HuH-7.5 (cell line): ENCODE measurements around the gene TMCO6.
"Not testable (repeated sequence)": the region's sequence is repeated elsewhere in the genome, so short reads cannot be mapped to it uniquely, and the experiment has no call there.

Experiments used
- DNase-seq: peaks from one replicate; pipeline ENCODE4 v3.0.0; 2011; ENCODE audit warnings: low spot score

Gene TMCO6

GRCh38 chr5:140639148-140639981 lies at the start of gene TMCO6:
TSS of gene TMCO6 (plus strand) at chr5:140639451. CDS start at chr5:140639528, 77 bp downstream.
- DNase-seq = peak; percentile 89

- DNase-seq = no peak
Measured at GRCh38 chr5:140590861-140591260, 48.4 kb upstream of the TMCO6 start.

GRCh38 chr5:140591747-140592372 lies 47.4 kb upstream of the TMCO6 start:
- no peak for DNase-seq

- DNase-seq = not testable (repeated sequence)
Measured at GRCh38 chr5:140593070-140593469, 46.2 kb upstream of the TMCO6 start.

- DNase-seq = no peak
Measured at GRCh38 chr5:140594169-140594568, 45.1 kb upstream of the TMCO6 start.

- no peak for DNase-seq
Measured at GRCh38 chr5:140595538-140596300, 43.5 kb upstream of the TMCO6 start.

DNA sequence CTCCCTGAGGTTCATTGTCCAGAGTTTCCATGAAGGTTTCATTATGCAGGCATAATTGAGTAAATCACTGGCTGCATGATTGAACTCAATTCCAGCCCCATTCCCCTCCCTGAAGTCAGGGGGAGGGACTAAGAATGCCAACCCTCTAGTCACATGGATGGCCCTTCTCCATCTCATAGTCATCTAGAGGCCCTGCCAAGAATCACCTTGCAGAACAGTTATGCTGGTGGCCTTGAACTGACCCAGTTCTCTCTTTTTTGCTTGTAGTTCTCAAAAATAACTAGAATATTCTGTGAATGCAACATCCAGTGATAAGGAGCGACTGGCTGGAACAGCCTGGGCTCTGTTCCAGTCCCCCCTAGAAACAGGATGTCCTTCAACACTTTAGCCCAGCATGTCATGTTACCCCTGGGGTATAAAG lies 42.9 kb upstream of the TMCO6 start:
- no peak for DNase-seq

- DNase-seq = no peak
Measured at GRCh38 chr5:140598836-140599235, 40.4 kb upstream of the TMCO6 start.

- no peak for DNase-seq
Measured at GRCh38 chr5:140600096-140600495, 39.2 kb upstream of the TMCO6 start.

DNA sequence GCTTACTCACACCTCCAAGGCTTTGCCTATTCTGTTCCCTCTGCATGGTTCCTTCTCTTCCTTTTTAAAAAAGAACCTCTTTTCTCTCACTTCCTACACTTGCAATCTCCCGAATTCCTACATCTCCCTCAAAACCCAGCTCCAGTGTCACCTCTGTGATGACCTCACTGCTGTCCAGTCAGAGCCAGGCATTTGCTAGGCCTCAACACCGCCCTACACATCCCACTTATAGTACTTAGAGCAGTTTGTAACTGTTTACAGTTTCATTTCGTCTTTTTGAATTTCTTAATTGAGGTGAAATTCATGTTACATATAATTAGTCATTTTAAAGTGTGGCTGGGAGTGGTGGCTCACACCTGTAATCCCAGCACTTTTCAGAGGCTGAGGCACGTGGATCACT lies 37.1 kb upstream of the TMCO6 start:
- no peak for DNase-seq

DNA sequence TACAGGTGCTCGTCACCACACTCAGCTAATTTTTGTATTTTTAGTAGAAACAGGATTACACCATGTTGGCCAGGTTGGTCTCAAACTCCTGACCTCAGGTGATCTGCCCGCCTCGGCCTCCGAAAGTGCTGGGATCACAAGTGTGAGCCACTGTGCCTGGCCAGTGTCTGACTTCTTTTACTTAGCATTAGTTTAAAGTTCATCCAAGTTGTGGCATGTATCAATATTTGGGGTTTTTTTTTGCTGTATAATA lies 35.9 kb upstream of the TMCO6 start:
- not testable (repeated sequence) for DNase-seq

DNA sequence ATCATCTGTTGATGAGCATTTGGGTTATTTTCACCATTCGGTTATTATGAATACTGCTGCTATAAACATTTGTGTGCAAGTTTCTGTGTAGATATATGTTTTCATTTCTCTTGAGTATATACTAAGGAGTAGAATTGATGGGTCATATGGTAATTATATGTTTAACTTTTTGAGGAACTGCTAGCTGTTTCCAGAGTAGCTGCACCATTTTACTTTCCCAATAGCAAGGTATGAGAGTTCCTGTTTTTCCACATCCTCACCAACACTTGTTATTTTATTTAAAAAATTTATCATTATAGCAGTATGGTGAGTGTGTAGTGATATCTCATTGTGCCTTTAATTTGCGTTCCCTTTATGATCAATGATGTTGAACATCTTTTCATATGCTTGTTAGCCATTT lies 35.5 kb upstream of the TMCO6 start:
- no peak for DNase-seq

DNA sequence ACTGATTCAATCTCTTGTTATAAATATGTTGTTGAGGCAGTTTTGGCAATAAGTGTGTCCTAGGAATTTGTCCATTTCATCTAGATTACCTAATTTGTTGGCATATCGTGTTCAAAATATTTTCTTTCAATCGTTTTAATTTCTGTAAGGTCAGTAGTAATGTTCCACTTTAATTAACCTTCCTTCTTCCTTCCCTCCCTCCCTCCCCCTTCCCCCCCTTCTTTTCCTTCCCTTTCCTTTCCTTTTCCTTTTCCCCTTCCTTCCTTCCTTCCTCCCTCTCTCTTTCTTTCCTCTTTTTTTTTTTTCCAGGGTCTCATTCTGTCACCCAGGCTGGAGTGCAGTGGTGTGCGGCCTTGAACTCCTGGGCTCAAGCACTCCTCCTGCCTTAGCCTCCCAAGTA lies 33.4 kb upstream of the TMCO6 start:
- no peak for DNase-seq

- DNase-seq = peak; percentile 15
Measured at GRCh38 chr5:140607031-140607430, 32.2 kb upstream of the TMCO6 start.

- DNase-seq = no peak
Measured at GRCh38 chr5:140608722-140609121, 30.5 kb upstream of the TMCO6 start.

GRCh38 chr5:140609126-140609525 lies 30.1 kb upstream of the TMCO6 start:
- DNase-seq = no peak

- no peak for DNase-seq
Measured at GRCh38 chr5:140611020-140611521, 28.2 kb upstream of the TMCO6 start.

- DNase-seq = no peak
Measured at GRCh38 chr5:140622301-140622700, 16.9 kb upstream of the TMCO6 start.

GRCh38 chr5:140623061-140623460 lies 16.2 kb upstream of the TMCO6 start:
- not testable (repeated sequence) for DNase-seq

DNA sequence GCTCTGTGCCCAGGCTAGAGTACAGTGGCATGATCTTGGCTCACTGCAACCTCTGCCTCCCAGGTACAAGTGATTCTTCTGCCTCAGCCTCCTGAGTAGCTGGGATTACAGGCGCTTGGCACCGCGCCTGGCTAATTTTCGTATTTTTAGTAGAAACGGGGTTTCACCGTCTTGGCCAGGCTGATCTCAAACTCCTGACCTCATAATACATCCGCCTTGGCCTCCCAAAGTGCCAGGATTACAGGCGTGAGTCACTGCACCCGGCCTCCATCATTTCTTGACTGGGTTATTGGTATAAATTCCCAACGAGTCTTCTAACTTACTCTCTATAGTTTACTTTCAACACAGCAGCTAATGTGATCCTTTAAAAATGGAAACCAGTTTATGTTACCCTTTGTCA lies 14.4 kb upstream of the TMCO6 start:
- DNase-seq = not testable (repeated sequence)

DNA sequence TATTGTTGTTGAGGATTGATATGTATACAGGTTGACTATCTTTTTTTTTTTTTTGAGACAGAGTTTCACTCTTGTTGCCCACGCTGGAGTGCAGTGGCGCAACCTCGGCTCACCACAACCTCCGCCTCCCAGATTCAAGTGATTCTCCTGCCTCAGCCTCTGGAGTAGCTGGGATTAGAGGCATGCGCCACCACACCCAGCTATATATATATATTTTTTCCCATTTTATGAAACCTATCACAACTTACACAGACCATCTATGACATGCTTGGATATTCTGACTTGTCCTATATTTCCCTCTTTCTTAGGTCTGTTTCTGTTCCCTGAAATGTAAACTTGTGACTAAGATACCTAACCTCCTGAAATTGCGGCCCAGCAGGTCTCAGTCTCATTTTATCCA lies 11.3 kb upstream of the TMCO6 start:
- DNase-seq = no peak

- DNase-seq = no peak
Measured at GRCh38 chr5:140628711-140629110, 10.5 kb upstream of the TMCO6 start.
